Subcutaneous abdominal adipose tissue (tissue), 5 donors: Measurements from ENCODE around the gene DENND11.
"Not testable (repeated sequence)": the region's sequence is repeated elsewhere in the genome, so short reads cannot be mapped to it uniquely, and the experiment has no call there.

Experiments used
- H3K27ac ChIP-seq: one replicate; pipeline ENCODE4 v1.7.0; 2013; ENCODE audit warnings: low read depth, mild to moderate bottlenecking, inconsistent platforms, low read length, moderate library complexity
- H3K27me3 ChIP-seq, 5 donors: one replicate each; pipeline ENCODE4 v1.7.0; 2013; ENCODE audit warnings: low read length in 5 of 5, inconsistent platforms in 1 of 5; ENCODE audit not compliant: control insufficient read depth in 5 of 5, insufficient read depth in 4 of 5
- H3K36me3 ChIP-seq, 5 donors: one replicate each; pipeline ENCODE4 v1.7.0; 2013; ENCODE audit warnings: low read length in 5 of 5; ENCODE audit not compliant: control insufficient read depth in 5 of 5, insufficient read depth in 5 of 5
- H3K4me1 ChIP-seq, 5 donors: one replicate each; pipeline ENCODE4 v1.7.0; 2013; ENCODE audit warnings: low read length in 5 of 5, mild to moderate bottlenecking in 3 of 5, moderate library complexity in 1 of 5; ENCODE audit not compliant: control insufficient read depth in 5 of 5, insufficient read depth in 5 of 5
- H3K4me3 ChIP-seq, 5 donors: one replicate each; pipeline ENCODE4 v1.7.0; 2013; ENCODE audit warnings: low read length in 5 of 5, low read depth in 1 of 5
- H3K9ac ChIP-seq, 5 donors: one replicate each; pipeline ENCODE4 v1.7.0; 2013; ENCODE audit warnings: low read length in 5 of 5, mild to moderate bottlenecking in 4 of 5, moderate library complexity in 3 of 5
- H3K9me3 ChIP-seq, 5 donors: one replicate each; pipeline ENCODE4 v1.7.0; 2013; ENCODE audit warnings: low read length in 5 of 5; ENCODE audit not compliant: control insufficient read depth in 5 of 5
- donor health status: healthy.
- donor health status: healthy.
- donor health status: healthy.
- donor health status: healthy.
- donor health status: healthy.

DENND11 gene

GRCh38 chr7:141699860-141700259 lies 2.1 kb downstream of the DENND11 start:
- Histone ChIP-seq H3K36me3 (no peaks in the 10 kb centered on the region), H3K9me3 (no peaks in the 10 kb centered on the region), H3K4me1 (peaks cover 4 to 38% (median 22%) of the 10 kb centered on the region in 5 donors), H3K4me3 (no peak overlapping the region), H3K9ac (no peak overlapping the region), H3K27me3 (no peaks in the 10 kb centered on the region), H3K27ac (no peak overlapping the region)

- Histone ChIP-seq H3K9me3 (no peaks in the 10 kb centered on the region), H3K27ac (no peak overlapping the region), H3K36me3 (no peaks in the 10 kb centered on the region), H3K9ac (no peak overlapping the region), H3K4me3 (no peak overlapping the region), H3K27me3 (no peaks in the 10 kb centered on the region), H3K4me1 (peaks cover 4 to 38% (median 22%) of the 10 kb centered on the region in 5 donors)
These were observed 3.5 kb downstream of the DENND11 start for GRCh38 chr7:141698247-141699015.

GRCh38 chr7:141697211-141697871 lies 4.6 kb downstream of the DENND11 start:
- no peaks in the 10 kb centered on the region for H3K36me3 ChIP-seq
- H3K9ac ChIP-seq: no peak overlapping the region
- H3K4me3 ChIP-seq: no peak overlapping the region
- H3K27ac ChIP-seq: no peak overlapping the region
- no peaks in the 10 kb centered on the region for H3K9me3 ChIP-seq
- peaks cover 4 to 34% (median 18%) of the 10 kb centered on the region in 5 donors for H3K4me1 ChIP-seq
- no peaks in the 10 kb centered on the region for H3K27me3 ChIP-seq

GRCh38 chr7:141696348-141696747 lies 5.6 kb downstream of the DENND11 start:
- Histone ChIP-seq H3K36me3 (no peaks in the 10 kb centered on the region), H3K27ac (no peak overlapping the region), H3K9me3 (no peaks in the 10 kb centered on the region), H3K9ac (no peak overlapping the region), H3K4me1 (peaks cover 4 to 32% (median 18%) of the 10 kb centered on the region in 5 donors), H3K27me3 (no peaks in the 10 kb centered on the region), H3K4me3 (no peak overlapping the region)

- H3K27me3 ChIP-seq: no peaks in the 10 kb centered on the region
- no peaks in the 10 kb centered on the region for H3K9me3 ChIP-seq
- H3K27ac ChIP-seq: no peak overlapping the region
- no peaks in the 10 kb centered on the region for H3K36me3 ChIP-seq
- peaks cover 4 to 30% (median 15%) of the 10 kb centered on the region in 5 donors for H3K4me1 ChIP-seq
- H3K9ac ChIP-seq: no peak overlapping the region
- no peak overlapping the region for H3K4me3 ChIP-seq
These were observed 6.1 kb downstream of the DENND11 start for GRCh38 chr7:141695803-141696289.

- H3K4me3 ChIP-seq: no peak overlapping the region
- peaks cover 0 to 24% (median 6%) of the 10 kb centered on the region in 5 donors for H3K4me1 ChIP-seq
- no peaks in the 10 kb centered on the region for H3K36me3 ChIP-seq
- H3K27ac ChIP-seq: no peak overlapping the region
- no peak overlapping the region for H3K9ac ChIP-seq
- no peaks in the 10 kb centered on the region for H3K9me3 ChIP-seq
- no peaks in the 10 kb centered on the region for H3K27me3 ChIP-seq
These were observed 8.9 kb downstream of the DENND11 start for GRCh38 chr7:141693082-141693481.

GRCh38 chr7:141691961-141692360 lies 10.0 kb downstream of the DENND11 start:
- Histone ChIP-seq H3K9ac (no peak overlapping the region), H3K9me3 (no peaks in the 10 kb centered on the region), H3K36me3 (no peaks in the 10 kb centered on the region), H3K27ac (no peak overlapping the region), H3K4me3 (no peak overlapping the region), H3K4me1 (peaks cover 0 to 17% (median 11%) of the 10 kb centered on the region in 5 donors), H3K27me3 (no peaks in the 10 kb centered on the region)

- H3K9ac ChIP-seq: no peak overlapping the region
- peaks cover 0 to 17% (median 15%) of the 10 kb centered on the region in 5 donors for H3K4me1 ChIP-seq
- H3K36me3 ChIP-seq: no peaks in the 10 kb centered on the region
- H3K27ac ChIP-seq: no peak overlapping the region
- no peaks in the 10 kb centered on the region for H3K27me3 ChIP-seq
- no peaks in the 10 kb centered on the region for H3K9me3 ChIP-seq
- H3K4me3 ChIP-seq: no peak overlapping the region
These were observed 10.4 kb downstream of the DENND11 start for GRCh38 chr7:141691540-141691939.

GRCh38 chr7:141689072-141689825 lies 12.7 kb downstream of the DENND11 start:
- not testable (repeated sequence) for H3K27ac ChIP-seq

More at GRCh38 chr7:141689072-141689825, 12.7 kb downstream of the DENND11 start:
- peaks cover 2 to 23% (median 19%) of the 10 kb centered on the region in 5 donors for H3K4me1 ChIP-seq
- not testable (repeated sequence) for H3K36me3 ChIP-seq, H3K4me3 ChIP-seq, H3K9ac ChIP-seq, H3K9me3 ChIP-seq, H3K27me3 ChIP-seq
